ENCODE data around the gene CDK8.

The CDK8 gene

GRCh38 chr13:26433776-26434175, 179.8 kb downstream of the CDK8 start:
- Histone ChIP-seq H4K5ac (ENCODE audit: low read length) (no peak overlapping the region), H2BK5ac (ENCODE audit: low read length) (no peak overlapping the region)

GRCh38 chr13:26435171-26435570, 181.2 kb downstream of the CDK8 start:
- Histone ChIP-seq H3K4ac (ENCODE audit: low read depth, low read length) (no peak overlapping the region), H4K5ac (ENCODE audit: low read length) (no peak overlapping the region), H3K4me1 (ENCODE audit: control insufficient read depth, low read depth, low read length) (no peaks in the 10 kb centered on the region), H2BK15ac (replicated peaks; ENCODE audit: low read depth) (no peak overlapping the region), H2BK120ac (ENCODE audit: low read depth, low read length) (no peak overlapping the region), H2AK5ac (ENCODE audit: low read length) (no peak overlapping the region), H3K4me3 (ENCODE audit: low read length) (no peak overlapping the region), H3K79me1 (ENCODE audit: low read length) (no peaks in the 10 kb centered on the region), H3K79me2 (ENCODE audit: control insufficient read depth, insufficient read depth, low read length) (no peaks in the 10 kb centered on the region), H3K4me2 (ENCODE audit: low read length) (no peak overlapping the region), H3K56ac (ENCODE audit: low read length) (no peak overlapping the region), H3K36me3 (ENCODE audit: control insufficient read depth, insufficient read depth, low read length) (no peaks in the 10 kb centered on the region), H4K8ac (ENCODE audit: low read depth, low read length) (no peak overlapping the region), H3K9ac (ENCODE audit: low read length) (no peak overlapping the region), H3K18ac (ENCODE audit: low read length) (no peak overlapping the region), H2BK5ac (ENCODE audit: low read length) (no peak overlapping the region), H3K27ac (ENCODE audit: low read depth, low read length) (no peak overlapping the region), H3K27me3 (ENCODE audit: insufficient read depth, low read length, poor library complexity) (no peaks in the 10 kb centered on the region), H3K23ac (ENCODE audit: low read length) (no peak overlapping the region)
- DNase-seq: no peak

More at GRCh38 chr13:26433776-26434175, 179.8 kb downstream of the CDK8 start:
- Histone ChIP-seq H3K18ac (ENCODE audit: low read length) (no peak overlapping the region), H3K4me1 (ENCODE audit: control insufficient read depth, low read depth, low read length) (no peaks in the 10 kb centered on the region), H3K4me3 (ENCODE audit: low read length) (no peak overlapping the region), H3K23ac (ENCODE audit: low read length) (no peak overlapping the region), H2BK15ac (replicated peaks; ENCODE audit: low read depth) (no peak overlapping the region), H3K4ac (ENCODE audit: low read depth, low read length) (no peak overlapping the region), H3K36me3 (ENCODE audit: control insufficient read depth, insufficient read depth, low read length) (no peaks in the 10 kb centered on the region), H3K4me2 (ENCODE audit: low read length) (no peak overlapping the region), H4K8ac (ENCODE audit: low read depth, low read length) (no peak overlapping the region), H3K56ac (ENCODE audit: low read length) (no peak overlapping the region), H3K27me3 (ENCODE audit: insufficient read depth, low read length, poor library complexity) (no peaks in the 10 kb centered on the region), H2AK5ac (ENCODE audit: low read length) (no peak overlapping the region), H3K79me2 (ENCODE audit: control insufficient read depth, insufficient read depth, low read length) (no peaks in the 10 kb centered on the region), H2BK120ac (ENCODE audit: low read depth, low read length) (no peak overlapping the region), H3K79me1 (ENCODE audit: low read length) (no peaks in the 10 kb centered on the region), H3K9ac (ENCODE audit: low read length) (no peak overlapping the region), H3K27ac (ENCODE audit: low read depth, low read length) (no peak overlapping the region)
- no CpG with 5 or more reads among the region's 4 CpGs for WGBS (ENCODE audit: extremely low coverage, insufficient coverage, low lambda C conversion rate)
- no peak for DNase-seq

DNA sequence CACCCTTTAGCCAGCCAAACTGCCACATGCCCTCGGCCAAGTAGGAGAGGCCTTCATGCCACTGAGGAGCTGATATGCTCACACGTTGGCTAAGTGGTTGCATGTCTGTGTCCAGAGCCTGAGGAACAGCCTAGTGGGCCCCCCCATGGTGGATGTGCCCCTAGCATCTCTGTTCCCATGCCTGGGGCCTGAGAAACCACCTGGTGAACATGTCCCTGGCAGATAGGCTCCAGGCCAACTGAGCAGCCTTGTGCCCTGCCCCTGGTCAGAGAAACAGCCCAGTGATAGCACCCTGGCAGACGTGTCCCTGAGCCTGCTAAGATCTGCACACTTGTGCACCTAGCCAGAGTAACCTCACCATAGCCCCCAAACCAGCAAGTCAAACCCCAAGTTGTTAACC, 181.7 kb downstream of the CDK8 start:
- no peak overlapping the region for H3K23ac ChIP-seq (ENCODE audit: low read length)
- no peaks in the 10 kb centered on the region for H3K79me2 ChIP-seq (ENCODE audit: control insufficient read depth, insufficient read depth, low read length)
- no peak overlapping the region for H2BK5ac ChIP-seq (ENCODE audit: low read length)
- no peaks in the 10 kb centered on the region for H3K27me3 ChIP-seq (ENCODE audit: insufficient read depth, low read length, poor library complexity)
- WGBS (ENCODE audit: extremely low coverage, insufficient coverage, low lambda C conversion rate): no CpG with 5 or more reads among the region's 3 CpGs
- no peak overlapping the region for H2BK120ac ChIP-seq (ENCODE audit: low read depth, low read length)
- no peak overlapping the region for H3K18ac ChIP-seq (ENCODE audit: low read length)
- no peak overlapping the region for H4K8ac ChIP-seq (ENCODE audit: low read depth, low read length)
- no peaks in the 10 kb centered on the region for H3K36me3 ChIP-seq (ENCODE audit: control insufficient read depth, insufficient read depth, low read length)
- H4K5ac ChIP-seq (ENCODE audit: low read length): no peak overlapping the region
- DNase-seq: no peak
- H3K4me2 ChIP-seq (ENCODE audit: low read length): no peak overlapping the region
- H2AK5ac ChIP-seq (ENCODE audit: low read length): no peak overlapping the region
- H3K4me3 ChIP-seq (ENCODE audit: low read length): no peak overlapping the region
- H3K9ac ChIP-seq (ENCODE audit: low read length): no peak overlapping the region
- H3K56ac ChIP-seq (ENCODE audit: low read length): no peak overlapping the region
- no peak overlapping the region for H3K4ac ChIP-seq (ENCODE audit: low read depth, low read length)
- no peak overlapping the region for H2BK15ac ChIP-seq (replicated peaks; ENCODE audit: low read depth)
- no peaks in the 10 kb centered on the region for H3K4me1 ChIP-seq (ENCODE audit: control insufficient read depth, low read depth, low read length)
- H3K79me1 ChIP-seq (ENCODE audit: low read length): no peaks in the 10 kb centered on the region
- no peak overlapping the region for H3K27ac ChIP-seq (ENCODE audit: low read depth, low read length)

GRCh38 chr13:26436914-26437313, 183.0 kb downstream of the CDK8 start:
- Histone ChIP-seq H4K8ac (ENCODE audit: low read depth, low read length) (no peak overlapping the region), H3K18ac (ENCODE audit: low read length) (no peak overlapping the region), H3K4me3 (ENCODE audit: low read length) (no peak overlapping the region), H3K4me1 (ENCODE audit: control insufficient read depth, low read depth, low read length) (no peaks in the 10 kb centered on the region), H2AK5ac (ENCODE audit: low read length) (no peak overlapping the region), H3K27me3 (ENCODE audit: insufficient read depth, low read length, poor library complexity) (no peaks in the 10 kb centered on the region), H3K9ac (ENCODE audit: low read length) (no peak overlapping the region), H2BK5ac (ENCODE audit: low read length) (no peak overlapping the region), H3K79me1 (ENCODE audit: low read length) (no peaks in the 10 kb centered on the region), H2BK120ac (ENCODE audit: low read depth, low read length) (no peak overlapping the region), H3K79me2 (ENCODE audit: control insufficient read depth, insufficient read depth, low read length) (no peaks in the 10 kb centered on the region), H3K36me3 (ENCODE audit: control insufficient read depth, insufficient read depth, low read length) (no peaks in the 10 kb centered on the region), H4K5ac (ENCODE audit: low read length) (no peak overlapping the region), H3K56ac (ENCODE audit: low read length) (no peak overlapping the region), H3K23ac (ENCODE audit: low read length) (no peak overlapping the region), H3K4me2 (ENCODE audit: low read length) (no peak overlapping the region), H3K27ac (ENCODE audit: low read depth, low read length) (no peak overlapping the region), H2BK15ac (replicated peaks; ENCODE audit: low read depth) (no peak overlapping the region), H3K4ac (ENCODE audit: low read depth, low read length) (no peak overlapping the region)
- WGBS (ENCODE audit: extremely low coverage, insufficient coverage, low lambda C conversion rate): no CpG with 5 or more reads among the region's 3 CpGs
- DNase-seq: no peak

GRCh38 chr13:26440111-26440510, 186.2 kb downstream of the CDK8 start:
- H2BK5ac ChIP-seq (ENCODE audit: low read length): no peak overlapping the region
- no CpG with 5 or more reads among the region's 3 CpGs for WGBS (ENCODE audit: extremely low coverage, insufficient coverage, low lambda C conversion rate)
- H3K27me3 ChIP-seq (ENCODE audit: insufficient read depth, low read length, poor library complexity): no peaks in the 10 kb centered on the region
- no peak overlapping the region for H3K56ac ChIP-seq (ENCODE audit: low read length)
- no peak overlapping the region for H4K8ac ChIP-seq (ENCODE audit: low read depth, low read length)
- H3K4me1 ChIP-seq (ENCODE audit: control insufficient read depth, low read depth, low read length): no peaks in the 10 kb centered on the region
- H3K79me2 ChIP-seq (ENCODE audit: control insufficient read depth, insufficient read depth, low read length): no peaks in the 10 kb centered on the region
- no peak overlapping the region for H2BK120ac ChIP-seq (ENCODE audit: low read depth, low read length)
- no peak overlapping the region for H3K9ac ChIP-seq (ENCODE audit: low read length)
- H3K23ac ChIP-seq (ENCODE audit: low read length): no peak overlapping the region
- H4K5ac ChIP-seq (ENCODE audit: low read length): no peak overlapping the region
- H3K18ac ChIP-seq (ENCODE audit: low read length): no peak overlapping the region
- no peak overlapping the region for H2AK5ac ChIP-seq (ENCODE audit: low read length)
- DNase-seq: no peak
- no peak overlapping the region for H3K4ac ChIP-seq (ENCODE audit: low read depth, low read length)
- H3K79me1 ChIP-seq (ENCODE audit: low read length): no peaks in the 10 kb centered on the region
- no peak overlapping the region for H3K27ac ChIP-seq (ENCODE audit: low read depth, low read length)
- H3K36me3 ChIP-seq (ENCODE audit: control insufficient read depth, insufficient read depth, low read length): no peaks in the 10 kb centered on the region
- no peak overlapping the region for H2BK15ac ChIP-seq (replicated peaks; ENCODE audit: low read depth)
- no peak overlapping the region for H3K4me2 ChIP-seq (ENCODE audit: low read length)
- H3K4me3 ChIP-seq (ENCODE audit: low read length): no peak overlapping the region

DNA sequence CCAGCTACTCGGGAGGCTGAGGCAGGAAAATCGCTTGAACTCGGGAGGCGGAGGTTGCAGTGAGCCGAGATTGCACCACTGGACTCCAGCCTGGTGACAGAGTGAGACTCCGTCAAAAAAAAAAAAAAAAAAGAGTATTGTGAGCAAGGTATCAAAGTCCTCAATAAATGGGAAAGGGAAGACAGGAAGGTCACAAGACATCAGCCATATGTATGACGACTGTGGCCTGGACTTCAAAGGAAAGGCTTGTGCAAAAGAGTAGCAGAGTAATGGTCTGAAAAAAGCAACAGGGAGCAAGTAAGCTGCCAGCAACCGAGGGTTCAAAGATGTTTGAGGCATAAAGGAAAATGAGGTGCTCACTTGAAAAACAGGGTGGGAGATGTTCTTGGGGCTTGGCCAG, 187.5 kb downstream of the CDK8 start:
- H3K18ac ChIP-seq (ENCODE audit: low read length): no peak overlapping the region
- H3K4ac ChIP-seq (ENCODE audit: low read depth, low read length): no peak overlapping the region
- WGBS (ENCODE audit: extremely low coverage, insufficient coverage, low lambda C conversion rate): no CpG with 5 or more reads among the region's 8 CpGs

More for the DNA sequence above, 187.5 kb downstream of the CDK8 start:
- Histone ChIP-seq H3K27ac (ENCODE audit: low read depth, low read length) (no peak overlapping the region), H3K79me2 (ENCODE audit: control insufficient read depth, insufficient read depth, low read length) (no peaks in the 10 kb centered on the region), H4K5ac (ENCODE audit: low read length) (no peak overlapping the region), H3K56ac (ENCODE audit: low read length) (no peak overlapping the region), H2BK15ac (replicated peaks; ENCODE audit: low read depth) (no peak overlapping the region), H3K4me1 (ENCODE audit: control insufficient read depth, low read depth, low read length) (no peaks in the 10 kb centered on the region), H3K79me1 (ENCODE audit: low read length) (no peaks in the 10 kb centered on the region), H3K27me3 (ENCODE audit: insufficient read depth, low read length, poor library complexity) (no peaks in the 10 kb centered on the region), H3K4me3 (ENCODE audit: low read length) (no peak overlapping the region), H3K9ac (ENCODE audit: low read length) (no peak overlapping the region), H2AK5ac (ENCODE audit: low read length) (no peak overlapping the region), H2BK5ac (ENCODE audit: low read length) (no peak overlapping the region), H2BK120ac (ENCODE audit: low read depth, low read length) (no peak overlapping the region), H4K8ac (ENCODE audit: low read depth, low read length) (no peak overlapping the region), H3K23ac (ENCODE audit: low read length) (no peak overlapping the region), H3K4me2 (ENCODE audit: low read length) (no peak overlapping the region), H3K36me3 (ENCODE audit: control insufficient read depth, insufficient read depth, low read length) (no peaks in the 10 kb centered on the region)
- no peak for DNase-seq
